ENCODE results near the gene TRH.
"Not testable (repeated sequence)": the region's sequence is repeated elsewhere in the genome, so short reads cannot be mapped to it uniquely, and the experiment has no call there.

Gene TRH

GRCh38 chr3:130012108-130012507 is 37.6 kb downstream of the TRH start:
- not testable (repeated sequence) for DNase-seq (ENCODE audit: low read depth)

DNA sequence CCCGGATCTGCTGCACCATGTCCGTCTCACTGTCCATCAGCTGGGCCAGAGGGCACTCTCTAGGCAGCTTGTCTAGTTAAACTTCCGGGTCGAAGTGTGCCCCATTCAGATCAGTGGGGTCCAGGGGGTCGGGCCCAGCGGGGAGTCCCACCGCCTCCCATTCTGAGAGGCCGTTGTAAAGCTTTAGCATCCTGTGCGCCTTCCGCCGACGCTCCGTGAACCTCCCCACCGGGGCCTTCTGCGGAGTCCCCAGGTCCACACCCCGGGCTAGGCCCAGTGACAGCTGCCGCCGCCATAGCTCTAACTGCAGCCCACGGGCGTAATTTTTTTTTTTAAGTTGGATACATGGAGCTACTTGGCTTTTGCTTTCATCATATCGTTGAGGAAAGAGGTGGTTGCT is 38.7 kb downstream of the TRH start:
- DNase-seq (ENCODE audit: low read depth): not testable (repeated sequence)

DNA sequence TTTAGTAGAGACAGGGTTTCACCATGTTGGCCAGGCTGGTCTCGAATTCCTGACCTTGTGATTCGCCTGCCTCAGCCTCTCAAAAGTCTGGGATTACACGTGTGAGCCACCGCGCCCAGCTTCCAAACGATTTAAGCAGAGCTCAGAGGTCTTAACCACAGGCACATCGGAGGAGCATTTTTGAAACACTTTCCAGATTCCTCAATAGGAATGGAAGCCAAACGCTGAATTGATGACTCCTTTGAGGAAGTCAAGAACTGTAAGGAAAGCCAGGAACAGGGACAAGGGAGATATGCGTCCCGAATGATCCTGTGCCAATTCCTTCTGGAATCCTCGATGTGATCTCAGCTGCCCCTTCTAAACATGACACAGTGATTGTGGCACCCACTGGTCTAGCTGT is 40.0 kb downstream of the TRH start:
- DNase-seq (ENCODE audit: low read depth): no peak

- not testable (repeated sequence) for DNase-seq (ENCODE audit: low read depth)
These were observed 43.1 kb downstream of the TRH start for GRCh38 chr3:130017661-130018060.

- DNase-seq (ENCODE audit: low read depth): not testable (repeated sequence)
These were observed 51.8 kb downstream of the TRH start for GRCh38 chr3:130026146-130026829.

GRCh38 chr3:130027437-130027836 is 52.9 kb downstream of the TRH start:
- not testable (repeated sequence) for DNase-seq (ENCODE audit: low read depth)
